ENCODE data around the gene CORT.
"Not testable (repeated sequence)": the region's sequence is repeated elsewhere in the genome, so short reads cannot be mapped to it uniquely, and the experiment has no call there.

The CORT gene, protein sequence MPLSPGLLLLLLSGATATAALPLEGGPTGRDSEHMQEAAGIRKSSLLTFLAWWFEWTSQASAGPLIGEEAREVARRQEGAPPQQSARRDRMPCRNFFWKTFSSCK

GRCh38 chr1:10449751-10450150 lies at the start of gene CORT:
Gene CORT (plus strand): TSS chr1:10450031. CDS start chr1:10450224, 193 bp downstream.
- DNase-seq: no peak

GRCh38 chr1:10401281-10401680 lies 48.5 kb upstream of the CORT start:
- no peak for DNase-seq

GRCh38 chr1:10402729-10403274 lies 47.0 kb upstream of the CORT start:
- DNase-seq: no peak

DNA sequence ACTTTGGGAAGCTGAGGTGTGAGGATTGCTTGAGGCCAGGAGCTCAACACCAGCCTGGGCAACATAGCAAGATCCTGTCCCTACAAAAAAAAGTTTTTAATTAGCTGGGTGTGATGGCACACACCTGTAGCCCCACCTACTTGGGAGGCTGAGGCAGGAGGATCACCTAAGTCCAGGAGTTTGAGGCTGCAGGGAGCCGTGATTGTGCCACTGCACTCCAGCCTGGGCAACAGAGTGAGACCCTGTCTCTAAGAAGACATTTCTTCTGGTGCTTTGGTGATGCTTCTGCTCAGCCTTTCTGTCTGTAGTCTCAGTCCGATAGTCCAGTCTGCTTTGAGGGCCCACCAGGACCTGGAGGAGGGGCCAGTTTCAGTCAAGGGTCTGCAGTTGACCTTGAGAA lies 42.6 kb upstream of the CORT start:
- no peak for DNase-seq

GRCh38 chr1:10415211-10415930 lies 34.5 kb upstream of the CORT start:
- DNase-seq: no peak

GRCh38 chr1:10415967-10416366 lies 33.9 kb upstream of the CORT start:
- DNase-seq: not testable (repeated sequence)

GRCh38 chr1:10418741-10419140 lies 31.1 kb upstream of the CORT start:
- DNase-seq: not testable (repeated sequence)

GRCh38 chr1:10419351-10419750 lies 30.5 kb upstream of the CORT start:
- no peak for DNase-seq

DNA sequence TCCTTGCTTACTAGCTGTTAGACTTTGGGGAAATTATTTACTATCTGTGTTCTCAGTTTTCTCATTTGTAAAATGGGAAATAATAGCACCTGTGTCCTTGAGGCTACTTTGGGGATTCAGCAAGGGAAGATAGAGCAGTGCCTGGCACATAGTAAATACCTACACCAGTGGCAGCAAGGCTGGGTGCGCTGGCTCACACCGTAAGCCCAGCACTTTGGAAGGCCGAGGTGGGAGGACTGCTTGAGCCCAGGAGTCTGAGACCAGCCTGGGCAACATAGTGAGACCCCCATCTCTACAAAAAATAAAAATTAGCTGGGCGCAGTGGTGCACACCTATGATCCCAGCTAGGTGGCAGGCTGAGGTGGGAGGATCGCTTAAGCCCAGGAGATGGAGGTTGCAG lies 28.2 kb upstream of the CORT start:
- no peak for DNase-seq

- no peak for DNase-seq
These were observed 25.8 kb upstream of the CORT start for GRCh38 chr1:10424034-10424433.

DNA sequence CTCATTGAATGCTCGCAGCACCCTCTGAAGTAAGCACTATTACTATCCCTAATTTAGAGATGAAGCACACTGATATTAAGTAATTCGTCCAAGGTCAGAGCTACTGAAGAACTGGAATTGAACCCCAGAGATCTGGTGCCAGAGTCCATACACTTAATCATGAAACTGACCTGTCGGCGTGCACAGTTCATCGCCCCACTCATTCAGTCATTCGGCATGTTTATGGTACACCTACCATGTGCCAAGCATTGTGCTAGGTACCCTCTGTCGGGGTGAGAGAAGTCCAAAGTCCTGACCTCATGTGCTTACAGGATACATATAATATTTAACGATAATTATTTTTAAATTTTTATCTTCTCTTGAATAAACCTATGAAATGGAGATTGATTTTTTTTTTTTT lies 25.2 kb upstream of the CORT start:
- DNase-seq: no peak

GRCh38 chr1:10425826-10426534 lies 23.9 kb upstream of the CORT start:
- not testable (repeated sequence) for DNase-seq

DNA sequence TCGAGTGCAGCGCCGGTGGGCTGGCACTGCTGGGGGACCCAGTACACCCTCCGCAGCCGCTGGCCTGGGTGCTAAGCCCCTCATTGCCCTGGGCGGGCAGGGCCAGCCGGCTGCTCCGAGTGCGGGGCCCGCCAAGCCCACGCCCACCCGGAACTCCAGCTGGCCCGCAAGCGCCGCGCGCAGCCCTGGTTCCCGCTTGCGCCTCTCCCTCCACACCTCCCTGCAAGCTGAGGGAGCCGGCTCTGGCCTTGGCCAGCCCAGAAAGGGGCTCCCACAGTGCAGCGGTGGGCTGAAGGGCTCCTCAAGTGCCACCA lies 23.3 kb upstream of the CORT start:
- not testable (repeated sequence) for DNase-seq

GRCh38 chr1:10428984-10429383 lies 20.8 kb upstream of the CORT start:
- DNase-seq: no peak

- DNase-seq: no peak
These were observed 20.0 kb upstream of the CORT start for GRCh38 chr1:10429868-10430215.

DNA sequence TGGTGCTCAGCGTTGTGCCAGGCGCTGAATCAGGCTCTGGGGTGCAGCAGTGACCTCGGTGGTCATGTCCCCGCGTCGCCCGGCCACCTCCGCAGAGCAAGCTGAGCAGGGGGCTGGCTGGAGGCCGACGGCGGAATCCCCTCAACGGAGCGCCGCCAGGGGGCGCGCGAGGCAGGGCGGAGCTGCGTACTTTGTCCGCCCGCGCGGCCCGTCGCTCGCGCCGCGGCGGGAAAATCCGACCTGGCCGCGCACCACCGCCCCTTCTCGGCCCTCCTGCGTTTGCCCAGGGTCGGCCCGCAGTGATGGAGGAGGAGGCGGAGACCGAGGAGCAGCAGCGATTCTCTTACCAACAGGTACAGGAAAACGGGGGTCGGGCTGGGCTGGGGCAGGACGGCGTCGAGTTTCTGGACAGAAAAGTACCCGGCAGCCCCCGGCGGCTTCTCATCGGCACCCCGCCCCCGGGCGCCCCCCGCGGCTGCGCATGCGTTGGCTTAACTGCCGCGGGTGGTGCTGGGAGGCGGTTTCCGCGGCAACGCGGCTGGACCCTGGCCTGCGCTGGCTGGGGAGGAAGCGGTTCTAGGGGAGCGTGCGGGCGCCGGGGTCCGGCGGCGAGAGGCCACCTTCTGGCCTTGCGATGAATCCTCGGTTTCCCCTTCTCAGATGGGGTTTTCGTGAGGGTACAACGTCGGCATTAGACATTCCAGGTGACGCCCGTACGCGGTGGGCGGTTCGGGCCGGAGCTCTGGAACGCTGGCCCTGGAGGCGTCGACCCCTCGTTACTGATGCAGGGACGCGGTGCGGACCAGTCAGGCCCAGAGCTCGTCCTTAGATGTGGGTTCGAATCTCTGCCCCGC lies 19.4 kb upstream of the CORT start, which contains the start of gene CENPS:
Gene CENPS (plus strand): TSS at position 218 of the 854 bp plus-strand sequence. CDS start 85 bp downstream, at position 303.
- DNase-seq: peak; percentile 77

- no peak for DNase-seq
These were observed 18.6 kb upstream of the CORT start for GRCh38 chr1:10431070-10431730.

DNA sequence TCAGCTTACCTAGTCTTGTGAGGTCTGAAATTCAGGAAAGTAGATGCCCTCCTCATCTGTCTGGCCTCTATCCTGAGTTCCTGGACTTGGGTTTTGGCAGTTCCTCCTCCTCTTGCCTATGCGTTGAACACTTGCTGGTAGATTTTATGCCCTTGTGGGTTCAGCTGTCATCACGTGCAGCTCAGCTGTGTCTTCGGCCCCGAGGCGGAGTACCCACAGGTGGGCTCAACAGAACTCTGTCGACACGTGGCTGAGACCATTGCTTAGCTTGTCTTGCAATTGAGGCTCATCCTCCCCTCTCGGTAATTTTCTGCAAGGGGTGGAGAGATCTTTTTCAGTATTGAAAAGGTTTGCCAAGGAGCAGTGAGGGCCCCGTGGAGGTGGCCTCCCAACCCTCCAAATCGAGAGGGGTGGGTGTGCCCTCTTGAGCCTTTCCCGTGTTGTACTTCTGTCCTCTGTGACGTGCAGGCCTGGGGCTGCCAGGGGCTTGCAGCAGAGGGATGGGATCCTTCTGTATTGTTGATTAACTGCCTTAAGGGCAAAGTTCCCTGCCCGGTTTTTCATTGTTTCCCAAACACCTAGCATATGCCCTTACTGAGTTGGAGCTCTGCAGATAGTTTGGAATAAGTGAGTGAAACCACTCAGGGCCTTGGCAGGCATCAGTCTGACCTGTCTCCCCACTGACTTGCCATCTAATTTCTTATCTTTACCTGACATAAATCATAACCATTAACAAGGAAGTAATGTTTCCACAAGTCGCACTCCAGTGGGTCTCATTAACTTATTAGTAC lies 16.7 kb upstream of the CORT start:
- no peak for DNase-seq

DNA sequence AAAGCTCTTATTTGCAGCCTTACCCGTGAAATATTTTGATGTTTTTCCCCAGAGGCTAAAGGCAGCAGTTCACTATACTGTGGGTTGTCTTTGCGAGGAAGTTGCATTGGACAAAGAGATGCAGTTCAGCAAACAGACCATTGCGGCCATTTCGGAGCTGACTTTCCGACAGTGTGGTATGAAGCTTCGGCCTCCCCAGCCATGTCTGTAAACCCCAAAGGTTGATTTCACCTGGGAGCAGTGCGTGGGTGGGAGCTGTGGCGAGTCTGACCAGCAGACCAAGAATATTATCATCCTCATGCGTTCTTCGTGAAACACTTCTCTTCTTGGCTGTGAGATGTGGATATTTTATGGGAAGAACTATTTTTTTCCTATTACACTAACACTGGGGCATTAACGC lies 16.0 kb upstream of the CORT start:
- no peak for DNase-seq

DNA sequence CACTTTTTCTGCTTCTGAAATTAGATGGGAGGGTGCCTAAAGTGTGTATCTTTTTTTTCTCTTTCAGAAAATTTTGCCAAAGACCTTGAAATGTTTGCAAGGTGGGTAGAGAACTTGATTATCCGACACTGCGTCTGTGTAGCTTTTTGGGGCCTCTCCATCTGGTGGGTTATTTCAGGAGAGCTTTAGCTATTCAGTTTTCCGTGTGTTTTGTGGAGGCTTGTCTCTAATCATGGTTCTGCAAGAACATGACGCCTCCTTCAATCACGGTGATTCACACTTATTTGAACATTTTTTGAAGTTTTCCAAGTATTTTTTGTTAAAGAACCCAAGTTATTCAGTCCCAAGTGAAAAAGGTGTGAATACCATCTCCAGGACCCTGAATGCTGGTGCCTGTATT lies 15.2 kb upstream of the CORT start:
- no peak for DNase-seq

DNA sequence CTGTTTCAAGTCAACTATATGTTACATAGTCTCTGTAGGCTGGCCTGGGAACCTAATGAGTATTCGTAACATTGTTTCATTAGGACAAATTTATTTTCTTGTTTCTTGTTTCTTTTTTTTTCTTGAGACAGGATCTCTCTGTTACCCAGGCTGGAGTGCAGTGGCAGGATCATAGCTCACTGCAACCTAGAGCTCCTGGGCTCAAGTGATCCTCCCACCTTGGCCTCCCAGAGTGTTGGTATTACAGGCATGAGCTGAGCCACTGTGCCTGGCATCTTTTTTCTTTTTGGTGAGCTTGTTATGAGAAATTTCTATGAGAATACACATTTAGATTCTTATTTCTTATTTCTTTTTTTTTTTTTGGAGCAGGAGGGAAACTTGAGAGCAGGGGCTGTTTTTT lies 12.8 kb upstream of the CORT start:
- no peak for DNase-seq

- DNase-seq: no peak
These were observed 11.1 kb upstream of the CORT start for GRCh38 chr1:10438677-10439163.

Data from NCI-H774 (cell line).